ENCODE results near the gene NFYA. TPM values are rescaled to one million over a fixed set of nuclear protein-coding genes. Genes with fewer than 3 reads are reported as not detected.

NFYA gene
- total and polyA plus RNA-seq, 2 of the 4 experiments (the other 2 are of a cell fraction), result 10.9 to 28.5 TPM

GRCh38 chr6:41098366-41098765 lies 25.6 kb downstream of the NFYA start:
- peaks cover 41% of the 10 kb centered on the region for H3K36me3 ChIP-seq (ENCODE audit: control insufficient read depth, insufficient read depth, low read length)

More at GRCh38 chr6:41098366-41098765, 25.6 kb downstream of the NFYA start:
- H3K4me1 ChIP-seq (ENCODE audit: control insufficient read depth, insufficient read depth, low read length), result peaks cover 3% of the 10 kb centered on the region; the same call in 1 of the 2 replicates
- no peak overlapping the region for H2AK9ac ChIP-seq (replicated peaks; ENCODE audit: low read depth, low read length, poor library complexity)
- in situ Hi-C loops (cut with MboI; ENCODE audit: low sequenced_read_pairs) (loop anchor here (5.0 to 10.0 kb wide), 2 partner anchors 86 to 214 kb away; no protein-coding TSS in a partner anchor), dilution Hi-C loops (cut with HindIII; ENCODE audit: low sequenced_read_pairs, unreplicated experiment) (no loop called here), intact Hi-C loops (cut with micrococcal nuclease) (no loop called here)
- ChIA-PET POLR2A (ENCODE audit: unreplicated experiment) (no interaction called here), CTCF (no interaction called here)
- TF ChIP-seq ELK1 (IDR thresholded peaks at IDR 0.05; ENCODE audit: borderline replicate concordance, low read depth, low read length), result no peak
- no peak for TF ChIP-seq RCOR1 (IDR thresholded peaks at IDR 0.05; ENCODE audit: insufficient replicate concordance, low read length)
- TF ChIP-seq POLR2A (IDR thresholded peaks at IDR 0.05; ENCODE audit: low read depth, low read length), result no peak
- TF ChIP-seq MXI1 (IDR thresholded peaks at IDR 0.05; ENCODE audit: borderline replicate concordance, low read depth, low read length), result no peak
- TF ChIP-seq RAD21 (IDR thresholded peaks at IDR 0.05; ENCODE audit: low read length), result no peak
- TF ChIP-seq FOS (IDR thresholded peaks at IDR 0.05; ENCODE audit: low read depth, low read length), result no peak
- no peak for TF ChIP-seq USF2 (IDR thresholded peaks at IDR 0.05; ENCODE audit: low read depth, low read length)
- no peak for TF ChIP-seq MAFK (IDR thresholded peaks at IDR 0.05; ENCODE audit: low read depth, low read length)
- TF ChIP-seq BHLHE40 (IDR thresholded peaks at IDR 0.05; ENCODE audit: low read depth, low read length), result no peak
- TF ChIP-seq SMC3 (IDR thresholded peaks at IDR 0.05; ENCODE audit: low read depth, low read length), result no peak
- no peak for TF ChIP-seq CEBPB (IDR thresholded peaks at IDR 0.05; ENCODE audit: low read depth, low read length)
- no peak for TF ChIP-seq CHD1 (IDR thresholded peaks at IDR 0.05; ENCODE audit: low read depth, low read length)
- TF ChIP-seq RFX5 (IDR thresholded peaks at IDR 0.05; ENCODE audit: low read depth, low read length), result no peak
- TF ChIP-seq NFE2L2 (IDR thresholded peaks at IDR 0.05; ENCODE audit: low read depth, low read length), result no peak
- no peak for TF ChIP-seq CTCF (conservative IDR thresholded peaks at IDR 0.05; ENCODE audit: low read depth, low read length)
- no peak overlapping the region for H3K4me2 ChIP-seq (ENCODE audit: low read depth, low read length)
- H3K56ac ChIP-seq (ENCODE audit: extremely low read depth, insufficient read depth, low read length), result no peak overlapping the region
- H3K9me1 ChIP-seq (ENCODE audit: insufficient read depth, low read length), result peaks cover 6% of the 10 kb centered on the region; the same call in 1 of the 2 replicates
- DNase-seq, result no peak
- no peak overlapping the region for H2AK5ac ChIP-seq (ENCODE audit: low read depth, low read length)
- H3K4me3 ChIP-seq (ENCODE audit: insufficient read depth, low read depth, low read length), result no peak overlapping the region
- no peak for ATAC-seq (ENCODE audit: low read depth)
- BruUV-seq (replicated peaks), result no TSS peak
- 63% methylated on average over 1 of the region's 3 CpGs; no CpG with 5 or more reads in 1 of the 2 experiments for WGBS, 2 experiments (ENCODE audit: extremely low coverage in 2 of 2, insufficient read length in 1 of 2)
- H3K18ac ChIP-seq (ENCODE audit: low read depth, low read length), result no peak overlapping the region
- no peak overlapping the region for H4K91ac ChIP-seq (ENCODE audit: insufficient read depth, low read depth, low read length)
- no peak overlapping the region for H4K8ac ChIP-seq (ENCODE audit: low read depth in 2 of 2, low read length in 2 of 2)
- H3K9ac ChIP-seq (ENCODE audit: low read depth, low read length), result no peak overlapping the region
- H4K20me1 ChIP-seq (ENCODE audit: insufficient read depth, low read length), result no peaks in the 10 kb centered on the region
- no peak overlapping the region for H3K27ac ChIP-seq (ENCODE audit: insufficient read depth, low read length)
- H2BK5ac ChIP-seq (ENCODE audit: low read depth, low read length, poor library complexity, severe bottlenecking), result no peak overlapping the region
- H3K79me1 ChIP-seq (ENCODE audit: low read depth in 1 of 2, low read length in 2 of 2), result peaks cover 3 to 5% of the 10 kb centered on the region in 2 experiments
- H2BK15ac ChIP-seq (ENCODE audit: low read depth, low read length), result no peak overlapping the region
- H3K14ac ChIP-seq (replicated peaks; ENCODE audit: low read depth, low read length), result no peak overlapping the region
- H3K27me3 ChIP-seq (ENCODE audit: control insufficient read depth, insufficient read depth, low read length), result no peaks in the 10 kb centered on the region
- H3K4ac ChIP-seq (ENCODE audit: low read depth, low read length), result no peak overlapping the region
- no peak overlapping the region for H2BK20ac ChIP-seq (ENCODE audit: low read depth, low read length)
- H2AFZ ChIP-seq (replicated peaks; ENCODE audit: low read length, poor library complexity), result no peak overlapping the region
- no peak overlapping the region for H3K23ac ChIP-seq (ENCODE audit: low read depth, low read length)
- H3K9me3 ChIP-seq (ENCODE audit: control insufficient read depth, insufficient read depth, low read length), result no peaks in the 10 kb centered on the region
- no peak overlapping the region for H2BK120ac ChIP-seq (ENCODE audit: low read depth, low read length)
- H4K5ac ChIP-seq (ENCODE audit: low read depth, low read length), result no peak overlapping the region

Data from IMR-90 (cell line).